ENCODE measurements around the gene RAD51D.

GRCh38 chr17:35144840-35145239 lies 25.2 kb upstream of the RAD51D start:
- TF ChIP-seq POLR2A (IDR thresholded peaks at IDR 0.05; ENCODE audit: low read depth, low read length) (no peak), POLR2AphosphoS5 (IDR thresholded peaks at IDR 0.05; ENCODE audit: low read depth, low read length) (no peak), SPI1 (IDR thresholded peaks at IDR 0.05; ENCODE audit: low read depth, low read length) (no peak), PAX5 (IDR thresholded peaks at IDR 0.05; ENCODE audit: insufficient read depth, low read length, severe bottlenecking) (no peak)
